ENCODE measurements around the gene PCIF1. TPM values are rescaled to one million over a fixed set of nuclear protein-coding genes. Genes with fewer than 3 reads are reported as not detected.
A peak's percentile ranks its signal among the peaks of the same experiment; 100 is the strongest.

Gene PCIF1
- total RNA-seq, 1 experiment from 2014 or later = 26.8 TPM

DNA sequence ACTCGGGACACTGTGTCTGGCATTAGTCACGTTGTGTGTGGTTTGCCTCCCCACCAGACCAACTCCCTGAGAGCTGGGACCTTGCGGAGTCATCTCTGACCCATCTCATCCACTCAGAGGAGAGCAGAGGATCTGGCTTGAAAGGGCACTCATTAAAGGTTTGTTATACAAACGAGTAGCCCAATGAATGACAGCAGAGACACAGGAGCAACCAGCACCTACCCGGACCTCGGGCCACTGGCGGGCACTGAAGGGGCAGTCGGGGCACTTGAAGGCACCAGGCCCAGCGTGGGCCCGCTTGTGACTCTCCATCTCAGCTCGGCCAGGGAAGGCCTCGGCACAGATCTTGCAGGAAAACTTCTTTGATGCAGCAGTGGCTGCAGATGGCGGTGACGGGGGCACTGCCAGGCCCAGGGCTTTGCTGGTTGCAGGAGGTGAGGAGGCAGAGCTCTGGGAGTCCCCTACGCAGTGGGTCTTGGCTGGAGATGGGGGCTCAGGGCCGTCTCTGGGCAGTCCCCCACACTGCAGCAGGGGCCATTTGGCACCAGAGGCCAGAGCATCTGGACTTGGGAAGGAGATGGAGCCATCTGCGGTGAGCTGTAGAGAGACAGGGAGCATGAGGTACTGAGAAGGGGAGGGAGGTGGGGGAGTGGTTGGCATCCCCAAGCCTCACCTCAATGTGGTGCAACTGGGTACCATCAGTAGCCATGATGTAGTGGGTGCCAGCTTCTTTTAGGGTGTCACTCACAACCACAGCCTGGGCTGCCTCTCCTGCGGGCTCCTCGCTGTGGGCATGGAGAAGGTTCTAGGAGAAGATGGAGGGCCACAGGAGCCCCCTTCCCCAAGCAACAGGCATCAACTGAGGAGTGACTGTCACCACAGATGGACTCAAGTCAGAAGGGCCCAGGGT is 17.7 kb downstream of the PCIF1 start:
- Histone ChIP-seq H2BK12ac (ENCODE audit: insufficient read length, low read depth, low read length) (no peak overlapping the region), H3K4me2 (ENCODE audit: insufficient read depth, insufficient read length, low read length) (no peak overlapping the region), H3K79me2 (ENCODE audit: insufficient read depth, low read length) (no peaks in the 10 kb centered on the region), H3T11ph (ENCODE audit: low read length) (no peak overlapping the region), H3K23me2 (ENCODE audit: insufficient read length, low read depth, low read length, poor library complexity, severe bottlenecking) (no peaks in the 10 kb centered on the region), H3K4ac (ENCODE audit: low read depth, low read length) (no peak overlapping the region), H2BK20ac (ENCODE audit: low read depth, low read length, poor library complexity, severe bottlenecking) (no peak overlapping the region), H3K56ac (ENCODE audit: insufficient read length, low read depth, low read length) (no peak overlapping the region), H3K23ac (ENCODE audit: insufficient read length, low read depth, low read length) (no peak overlapping the region), H3K9ac (ENCODE audit: extremely low read depth, insufficient read length, low read length) (no peak overlapping the region), H3K9me3 (ENCODE audit: control insufficient read depth, low read depth, low read length) (no peaks in the 10 kb centered on the region), H3K14ac (ENCODE audit: insufficient read depth, low read length) (no peak overlapping the region), H3K27ac (ENCODE audit: insufficient read length, low read depth, low read length) (no peak overlapping the region), H2BK120ac (ENCODE audit: low read depth, low read length, poor library complexity, severe bottlenecking) (no peak overlapping the region), H3K27me3 (ENCODE audit: insufficient read depth, low read length) (no peaks in the 10 kb centered on the region), H4K91ac (ENCODE audit: insufficient read length, low read depth, low read length) (no peak overlapping the region), H2BK15ac (ENCODE audit: low read depth, low read length) (no peak overlapping the region), H4K20me1 (ENCODE audit: control insufficient read depth, insufficient read depth, insufficient read length) (peaks cover 2% of the 10 kb centered on the region), H3K18ac (ENCODE audit: insufficient read length, low read depth, low read length) (no peak overlapping the region), H2AK5ac (ENCODE audit: insufficient read length, low read length) (no peak overlapping the region), H4K8ac (replicated peaks; ENCODE audit: insufficient read length, low read depth, low read length) (no peak overlapping the region), H3K4me1 (ENCODE audit: insufficient read depth, low read length) (no peaks in the 10 kb centered on the region), H4K5ac (ENCODE audit: insufficient read length, low read depth, low read length) (no peak overlapping the region), H3K79me1 (ENCODE audit: insufficient read depth, low read depth, low read length, poor library complexity, severe bottlenecking) (no peaks in the 10 kb centered on the region), H2BK5ac (ENCODE audit: insufficient read length, low read length) (no peak overlapping the region), H2AFZ (ENCODE audit: low read length) (no peak overlapping the region)
- no CpG with 5 or more reads among the region's 19 CpGs for WGBS (ENCODE audit: extremely low coverage, insufficient read length, low lambda C conversion rate)
- Mint-ChIP-seq H3K27ac (peak overlapping the region in 2 of 3 experiments; percentile 57 to 89; a peak in 2 of 7 replicates), H3K4me3 (no peak overlapping the region), H3K27me3 (ENCODE audit: low read depth) (no peaks in the 10 kb centered on the region; the same call in 1 of the 2 replicates), H3K9me3 (no peaks in the 10 kb centered on the region), H3K4me1 (peaks cover 0 to 4% of the 10 kb centered on the region in 2 experiments; a peak in 1 of 4 replicates), H3K36me3 (ENCODE audit: insufficient read depth in 1 of 3, low read depth in 3 of 3) (peaks cover 17 to 50% (median 29%) of the 10 kb centered on the region in 3 experiments; a peak in 6 of 7 replicates)
- DNase-seq = no peak
- no peak for TF ChIP-seq CTCF (conservative IDR thresholded peaks at IDR 0.05)
